GM19438 (cell line): ENCODE measurements around the gene GPNMB.
"Not testable (repeated sequence)": the region's sequence is repeated elsewhere in the genome, so short reads cannot be mapped to it uniquely, and the experiment has no call there.

Experiments used
- ATAC-seq: cut with Tn5 transposase; IDR thresholded peaks from one replicate; pipeline ENCODE4 v1.9.1; 2021; ENCODE audit warnings: low read depth; ENCODE audit not compliant: unreplicated experiment

GPNMB gene

DNA sequence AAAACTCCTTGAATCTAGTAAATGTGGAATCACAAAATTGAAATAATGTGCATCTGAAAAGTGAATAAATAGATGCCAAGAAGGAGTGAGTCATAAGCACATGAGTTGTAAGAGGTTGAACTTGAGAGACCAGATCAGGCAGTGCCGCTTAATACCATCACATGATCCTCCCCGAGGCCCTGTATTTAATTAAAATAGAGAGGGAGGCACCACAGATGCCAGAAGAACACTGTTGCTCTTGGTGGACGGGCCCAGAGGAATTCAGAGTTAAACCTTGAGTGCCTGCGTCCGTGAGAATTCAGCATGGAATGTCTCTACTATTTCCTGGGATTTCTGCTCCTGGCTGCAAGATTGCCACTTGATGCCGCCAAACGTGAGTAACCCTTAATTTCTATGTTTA lies at the start of gene GPNMB:
Gene GPNMB (plus strand): TSS at position 221 of the 400 bp plus-strand sequence. CDS start 83 bp downstream, at position 304.
- no peak for ATAC-seq

DNA sequence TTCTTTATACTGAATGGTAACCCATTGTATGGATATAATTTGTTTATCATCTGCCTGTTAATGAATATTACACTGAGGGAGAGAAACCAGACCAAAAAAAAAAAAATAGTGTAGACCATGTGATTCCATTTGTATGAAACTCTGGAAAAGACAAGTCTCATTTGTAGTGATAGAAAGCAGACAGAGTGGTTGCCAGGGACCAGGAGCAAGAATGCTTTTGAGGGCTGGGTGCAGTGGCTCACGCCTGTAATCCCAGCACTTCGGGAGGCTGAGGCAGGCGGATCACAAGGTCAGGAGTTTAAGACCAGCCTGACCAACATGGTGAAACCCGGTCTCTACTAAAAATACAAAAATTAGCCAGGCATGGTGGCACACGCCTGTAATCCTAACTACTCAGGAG lies 48.8 kb upstream of the GPNMB start:
- ATAC-seq: not testable (repeated sequence)

DNA sequence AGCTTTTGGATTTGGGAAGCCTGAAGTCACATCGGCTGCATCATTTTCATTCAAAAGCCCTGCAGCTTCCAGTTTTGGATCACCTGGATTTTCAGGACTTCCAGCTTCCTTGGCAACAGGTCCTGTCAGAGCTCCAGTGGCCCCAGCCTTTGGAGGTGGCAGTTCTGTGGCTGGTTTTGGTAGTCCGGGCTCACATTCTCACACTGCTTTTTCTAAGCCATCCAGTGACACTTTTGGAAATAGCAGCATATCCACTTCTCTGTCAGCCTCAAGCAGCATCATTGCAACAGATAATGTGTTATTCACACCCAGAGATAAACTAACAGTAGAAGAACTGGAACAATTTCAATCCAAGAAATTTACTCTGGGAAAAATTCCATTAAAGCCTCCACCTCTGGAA lies 46.2 kb upstream of the GPNMB start:
- no peak for ATAC-seq

DNA sequence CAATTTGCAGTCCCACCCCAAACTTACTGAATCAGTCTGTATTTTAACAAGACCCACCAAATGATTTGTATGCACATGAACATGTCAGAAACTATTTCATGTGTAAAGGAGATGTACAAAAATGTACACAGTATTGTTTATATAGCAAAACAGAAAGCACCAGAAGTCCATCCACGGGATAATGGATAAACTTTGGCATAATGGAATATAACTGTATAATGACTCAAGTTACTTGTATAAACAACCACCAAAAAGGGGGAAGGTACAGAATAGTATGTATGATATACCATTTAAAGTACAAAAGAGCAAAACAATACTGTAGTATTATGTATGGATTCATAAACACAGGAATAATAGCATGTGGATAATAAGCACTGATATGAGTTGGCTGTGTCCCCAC lies 42.3 kb upstream of the GPNMB start:
- ATAC-seq: no peak

DNA sequence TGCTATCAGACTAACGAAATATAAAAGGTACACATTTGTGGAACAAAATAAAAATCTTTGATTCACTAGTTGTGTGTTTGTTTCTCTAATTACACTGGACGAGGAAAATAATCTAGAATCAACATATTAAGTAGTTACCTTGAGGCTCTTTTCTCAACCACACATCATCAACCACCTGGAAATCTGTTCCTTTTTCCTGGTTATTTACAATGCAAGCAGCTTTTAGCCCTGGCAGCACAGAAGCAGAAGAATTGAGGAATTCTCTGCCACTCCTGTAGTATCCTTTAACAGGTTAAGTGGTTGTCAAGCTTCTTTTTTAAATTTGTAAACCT lies 41.0 kb upstream of the GPNMB start:
- ATAC-seq: no peak

DNA sequence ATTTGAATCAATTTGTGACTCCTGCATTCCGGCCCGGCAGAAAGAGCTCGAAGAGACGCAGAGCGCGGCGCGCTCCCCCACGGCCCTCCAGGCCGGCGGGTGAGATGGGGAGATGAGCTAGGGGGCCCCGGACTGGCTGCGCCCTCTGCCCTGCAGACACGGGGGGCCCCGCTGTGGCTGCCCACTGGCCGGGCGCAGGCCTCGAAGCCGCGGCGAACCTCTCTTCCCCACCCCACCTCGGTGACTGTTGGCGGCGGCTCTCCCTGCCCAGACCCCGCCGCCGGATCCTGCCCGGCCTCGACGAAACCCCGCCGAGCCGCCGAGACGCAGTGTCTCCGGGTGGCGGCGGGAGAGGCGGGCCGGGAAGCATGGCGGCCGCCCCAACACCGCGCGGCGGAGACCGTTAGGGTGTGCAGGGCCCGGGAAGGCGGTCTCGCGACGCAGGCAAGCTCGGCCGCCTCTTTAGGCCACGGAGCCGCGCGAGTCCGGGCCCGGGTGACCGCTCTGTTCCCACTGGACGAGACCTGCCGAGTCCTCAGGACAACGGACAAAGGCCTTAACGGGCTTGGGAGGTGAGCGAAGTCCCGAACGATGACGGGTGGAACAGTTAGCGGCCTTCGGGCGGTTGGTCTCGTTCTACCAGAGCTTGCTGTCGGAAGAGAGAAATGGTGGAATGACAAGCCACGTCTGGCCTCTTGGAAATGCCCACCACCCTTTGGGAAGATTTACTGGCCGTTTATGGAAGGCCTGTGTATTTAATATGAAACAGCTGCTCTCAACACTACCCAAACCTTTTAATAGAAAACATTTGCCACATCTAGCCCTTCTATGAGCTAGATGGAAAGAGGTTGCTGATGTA lies 40.4 kb upstream of the GPNMB start:
- ATAC-seq: no peak

DNA sequence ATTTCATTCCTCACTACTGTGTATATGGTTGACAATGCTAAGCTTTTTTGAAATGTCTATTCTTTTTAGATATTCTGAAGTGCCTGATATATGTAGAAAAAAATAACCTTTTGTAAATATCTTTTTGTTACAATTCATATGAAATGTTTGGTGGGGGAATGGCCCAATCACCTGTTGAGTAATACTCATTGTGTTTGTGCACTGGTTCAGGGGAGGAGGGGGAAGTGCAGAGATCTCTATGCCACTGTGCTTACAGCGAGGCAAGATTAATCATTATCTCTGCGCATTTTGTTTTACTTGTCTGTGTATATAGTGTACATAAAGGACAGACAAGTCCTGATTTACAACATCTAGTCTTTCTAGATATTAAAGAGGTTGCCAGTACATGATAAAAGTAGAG lies 39.6 kb upstream of the GPNMB start:
- ATAC-seq: no peak

DNA sequence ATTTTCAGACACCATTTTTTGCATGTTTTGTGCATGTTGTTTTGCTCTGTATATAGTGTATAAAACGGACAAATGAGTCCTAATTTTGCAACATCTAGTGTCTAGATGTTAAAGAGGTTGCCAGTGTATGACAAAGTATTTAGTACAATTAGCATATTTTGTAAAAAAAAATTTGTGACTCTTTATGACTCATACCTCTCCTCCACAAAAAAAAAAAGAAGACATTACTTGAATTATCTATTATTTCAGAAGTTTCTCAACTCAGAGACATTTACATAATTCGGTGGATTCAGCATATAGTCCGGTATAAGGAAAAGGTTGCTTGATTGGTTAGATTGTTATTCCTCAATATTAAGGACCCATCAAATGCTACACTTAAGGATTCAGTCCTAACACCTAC lies 38.7 kb upstream of the GPNMB start:
- ATAC-seq: no peak

DNA sequence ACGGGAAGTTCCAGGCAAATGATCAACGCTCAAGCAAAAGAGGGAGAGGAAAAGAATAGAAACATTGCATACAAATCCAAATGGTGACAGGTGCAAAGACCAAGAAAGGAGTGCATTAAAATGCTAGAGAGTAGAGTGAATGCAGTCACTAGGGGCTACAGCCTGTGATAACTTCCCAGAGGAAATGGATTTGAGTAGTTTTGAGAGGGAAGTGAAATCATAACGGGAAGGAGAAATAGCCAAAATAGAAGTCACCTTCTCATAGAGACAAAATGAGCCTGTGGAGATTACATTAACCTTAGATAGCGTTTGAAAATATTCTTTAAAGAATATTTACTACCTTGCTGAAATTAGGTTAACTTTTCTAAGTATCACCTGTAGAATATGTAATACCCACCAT lies 38.3 kb upstream of the GPNMB start:
- no peak for ATAC-seq

DNA sequence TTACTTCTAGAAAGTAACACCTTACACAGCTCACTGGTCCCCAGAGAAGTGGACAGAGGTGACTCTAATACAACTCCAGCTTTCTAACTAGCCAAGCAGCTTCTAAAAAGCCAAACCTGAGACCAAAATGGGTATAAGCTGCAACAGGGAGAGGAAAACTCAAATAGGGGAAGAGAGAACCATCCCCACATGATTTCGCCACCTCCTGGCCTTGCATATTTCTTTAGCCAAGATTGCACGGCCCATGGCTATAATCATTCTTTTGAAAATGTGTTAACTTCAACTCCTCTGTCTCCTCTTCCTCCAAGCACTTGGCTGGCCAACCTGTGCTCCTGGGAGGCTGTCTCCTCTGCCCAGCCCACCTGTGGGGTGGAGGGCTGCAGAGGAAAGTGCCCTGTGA lies 36.1 kb upstream of the GPNMB start:
- no peak for ATAC-seq

DNA sequence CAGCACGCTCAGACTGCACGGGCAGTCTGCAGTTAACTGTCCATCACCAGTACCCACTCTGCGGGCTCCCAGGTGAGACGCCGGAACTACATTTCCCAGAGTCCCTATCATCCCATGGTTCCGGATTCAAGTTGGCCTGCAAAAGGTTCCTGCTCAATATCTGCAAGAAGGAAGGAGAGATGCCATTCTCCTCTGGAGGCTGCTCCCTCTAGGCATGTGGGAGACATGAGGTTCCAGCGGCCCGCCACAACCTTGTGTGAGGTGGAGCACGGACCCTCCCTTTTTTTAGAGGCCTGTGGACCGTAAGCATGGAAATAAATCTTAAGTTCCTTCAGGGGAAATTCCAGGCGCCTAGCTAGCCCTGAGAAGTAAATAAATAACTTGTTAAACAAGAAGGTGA lies 35.0 kb upstream of the GPNMB start:
- ATAC-seq: no peak

DNA sequence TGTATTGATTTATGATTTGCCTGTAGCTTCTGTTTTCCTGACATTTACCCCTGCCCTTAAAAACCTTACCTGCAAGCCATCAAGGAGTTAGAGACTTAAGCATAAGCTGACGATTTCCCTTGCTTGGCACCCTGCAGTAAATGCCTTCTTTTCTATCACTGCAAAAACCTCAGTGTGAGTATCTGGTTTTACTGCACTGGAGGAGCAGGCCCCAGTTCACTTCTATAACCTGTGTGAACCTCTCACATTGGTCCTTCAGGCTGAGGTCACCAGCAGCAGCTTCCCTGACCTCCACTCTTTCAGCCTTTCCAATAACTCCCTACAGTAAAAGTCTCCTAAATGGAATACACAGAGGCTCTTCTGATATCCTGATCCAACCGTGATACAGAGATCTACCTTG lies 34.2 kb upstream of the GPNMB start:
- no peak for ATAC-seq

DNA sequence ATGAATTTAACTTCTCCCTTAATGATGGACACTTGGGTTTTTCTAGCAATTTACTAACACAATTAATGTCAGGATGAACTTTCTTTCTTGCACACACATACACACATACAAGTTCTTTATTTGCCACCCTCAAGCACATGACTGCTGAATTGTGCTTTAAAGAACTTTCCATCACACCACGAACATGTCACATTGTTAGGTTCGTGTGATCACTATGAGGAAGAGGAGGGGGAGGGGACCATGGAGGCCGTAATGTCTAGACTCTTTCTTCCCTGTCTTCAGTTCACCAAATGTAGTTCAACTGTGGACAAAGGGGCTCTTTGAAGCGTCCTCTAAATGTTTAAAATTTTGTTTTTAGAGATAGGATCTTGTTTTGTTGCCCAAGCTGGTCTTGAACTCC lies 33.7 kb upstream of the GPNMB start:
- ATAC-seq: no peak

DNA sequence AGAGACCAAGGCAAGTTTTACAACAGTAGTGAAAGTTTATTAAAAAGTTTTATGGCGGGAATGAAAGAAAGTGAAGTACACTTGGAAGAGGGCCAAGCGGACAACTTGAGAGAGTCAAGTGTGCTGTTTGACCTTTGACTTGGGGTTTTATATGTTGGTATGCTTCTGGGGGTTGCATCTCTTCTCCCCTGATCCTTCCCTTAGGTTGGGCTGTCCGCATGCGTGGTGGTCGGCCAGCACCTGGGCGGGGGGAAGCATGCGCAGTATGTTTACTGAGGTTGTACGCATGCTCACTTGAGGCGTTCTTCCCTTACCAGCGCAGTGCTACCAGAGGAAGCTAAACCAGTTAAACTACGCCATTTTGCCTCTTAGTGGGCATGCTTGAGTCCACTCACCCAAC lies 32.8 kb upstream of the GPNMB start:
- no peak for ATAC-seq

DNA sequence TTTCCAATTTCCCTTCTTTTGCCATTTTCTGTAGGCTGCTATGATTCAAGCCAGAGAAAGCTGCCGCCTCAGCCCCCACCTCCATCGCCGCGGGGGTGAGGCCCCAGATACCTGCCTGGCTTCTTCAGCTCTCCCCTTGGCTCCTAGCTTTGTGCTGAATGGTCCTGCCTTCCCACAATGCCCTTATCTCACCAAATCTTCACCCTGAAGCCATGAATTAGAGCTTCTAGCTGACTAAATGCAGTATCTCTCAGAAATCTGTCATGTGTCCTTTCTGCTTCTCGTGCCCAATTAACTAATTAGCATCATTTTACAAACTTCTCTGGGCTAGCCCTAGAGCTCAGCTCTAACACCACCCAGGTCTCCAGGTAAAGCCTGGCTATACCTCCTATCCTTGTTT lies 32.2 kb upstream of the GPNMB start:
- ATAC-seq: no peak

DNA sequence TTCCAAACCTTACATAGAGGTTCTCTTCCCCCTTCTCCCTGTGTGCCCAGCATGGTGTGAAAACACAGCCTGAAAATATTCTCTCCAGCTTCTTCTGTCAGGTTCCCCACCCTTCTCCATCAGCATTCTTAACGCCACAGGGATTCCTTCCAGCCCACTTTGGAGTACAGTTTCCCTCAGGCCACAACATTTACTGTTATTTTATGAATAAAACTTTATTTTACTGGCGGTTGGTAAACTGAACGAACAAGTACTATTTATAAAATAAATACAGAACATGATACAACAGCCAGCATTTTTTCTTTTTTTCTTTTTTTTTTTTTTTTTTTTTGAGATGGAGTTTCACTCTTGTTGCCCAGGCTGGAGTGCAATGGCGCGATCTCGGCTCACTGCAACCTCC lies 31.6 kb upstream of the GPNMB start:
- no peak for ATAC-seq

DNA sequence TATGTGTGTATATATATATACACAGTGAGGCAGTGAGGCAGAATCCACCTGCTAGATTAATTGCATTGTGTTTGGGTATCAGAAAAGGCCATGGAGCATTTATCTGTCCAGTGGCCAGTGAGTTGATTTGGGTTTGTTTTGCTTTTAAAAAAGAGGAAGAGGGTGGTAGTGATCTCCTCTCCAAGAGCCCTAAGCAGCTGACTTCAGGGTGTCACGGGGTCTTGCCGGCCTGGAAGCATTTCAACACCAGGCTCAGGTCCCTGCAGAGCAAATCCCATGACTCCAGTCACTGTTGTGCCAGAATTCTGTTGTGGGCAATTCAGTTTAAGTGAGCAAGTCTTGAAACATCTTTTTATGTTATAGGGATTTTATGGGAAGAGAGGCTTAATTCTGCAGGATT lies 30.6 kb upstream of the GPNMB start:
- ATAC-seq: no peak

DNA sequence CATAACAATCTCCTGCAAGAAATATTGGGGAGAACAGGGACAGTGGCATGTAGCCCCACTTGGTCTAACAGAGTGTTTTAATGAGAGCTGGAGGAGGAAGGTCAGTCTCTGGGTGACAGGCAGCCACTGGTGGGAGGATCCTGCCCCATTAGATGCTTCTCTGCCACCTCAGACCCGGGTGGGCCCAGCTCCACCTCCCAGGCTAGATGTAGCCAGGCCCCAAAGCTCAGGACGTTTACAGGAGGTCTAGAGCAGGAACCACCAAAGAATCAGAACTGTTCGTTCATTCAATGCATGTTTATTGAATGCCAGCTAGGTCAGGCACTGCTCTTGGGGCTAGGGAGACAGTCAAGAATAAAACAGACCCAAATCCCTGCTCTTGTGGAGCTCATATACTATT lies 28.4 kb upstream of the GPNMB start:
- no peak for ATAC-seq

DNA sequence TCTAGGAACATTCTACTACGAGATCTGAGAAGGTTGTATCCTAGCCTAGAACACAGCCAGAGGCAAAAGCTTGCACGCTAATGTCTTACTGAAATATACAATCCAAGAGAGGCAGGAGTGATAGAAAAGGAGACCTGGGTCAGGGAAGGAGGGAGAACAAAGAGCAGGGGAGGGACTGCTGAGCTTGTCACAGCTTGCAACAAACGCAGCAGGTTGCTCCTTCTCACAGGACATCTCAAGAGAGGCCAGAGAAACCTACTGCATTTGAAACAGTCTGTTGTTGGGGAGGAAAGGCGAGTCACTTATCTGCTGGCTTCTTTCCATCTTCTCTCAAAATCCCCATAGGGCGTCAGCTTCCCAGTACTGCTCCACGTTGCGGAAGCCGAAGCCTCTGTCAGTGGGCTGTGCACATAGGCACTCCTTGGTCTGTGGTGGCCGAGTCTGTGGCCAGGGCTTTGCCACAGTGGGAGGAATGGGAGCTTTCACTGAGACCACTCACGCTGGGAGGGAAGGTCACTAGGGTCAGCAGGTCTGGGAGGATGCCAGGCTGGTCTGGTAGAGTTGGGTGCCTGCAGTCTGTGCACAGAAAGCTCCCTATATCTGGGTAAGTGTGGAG lies 25.8 kb upstream of the GPNMB start:
- ATAC-seq: no peak

DNA sequence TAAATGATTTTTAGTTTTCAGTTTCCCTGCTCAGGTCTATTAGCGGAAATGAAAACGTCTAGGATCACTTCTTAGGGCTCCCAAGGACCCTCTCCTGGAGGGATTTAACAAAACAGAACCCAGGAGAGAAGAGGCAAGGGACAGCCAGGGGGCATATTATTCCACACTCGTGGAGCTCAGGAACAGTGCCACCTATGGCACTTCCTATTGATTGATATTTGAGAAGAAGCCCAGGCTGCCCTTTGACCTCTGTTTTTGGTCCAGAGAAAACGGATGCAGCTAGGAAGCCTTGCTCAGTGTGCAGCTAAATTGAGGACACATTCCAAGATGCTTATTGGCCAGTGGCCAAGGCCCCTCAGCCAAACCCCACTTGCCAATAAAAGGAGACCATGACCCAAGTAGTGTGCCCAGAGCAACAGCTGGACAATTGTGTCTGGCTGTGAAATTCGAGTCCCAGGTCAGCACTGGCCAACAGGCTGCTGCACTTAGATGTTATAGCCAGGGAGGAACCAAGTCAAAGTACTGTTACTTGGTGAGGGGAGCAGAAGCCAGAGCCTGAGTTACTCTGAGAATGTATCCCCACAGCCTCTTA lies 24.0 kb upstream of the GPNMB start:
- ATAC-seq: no peak

DNA sequence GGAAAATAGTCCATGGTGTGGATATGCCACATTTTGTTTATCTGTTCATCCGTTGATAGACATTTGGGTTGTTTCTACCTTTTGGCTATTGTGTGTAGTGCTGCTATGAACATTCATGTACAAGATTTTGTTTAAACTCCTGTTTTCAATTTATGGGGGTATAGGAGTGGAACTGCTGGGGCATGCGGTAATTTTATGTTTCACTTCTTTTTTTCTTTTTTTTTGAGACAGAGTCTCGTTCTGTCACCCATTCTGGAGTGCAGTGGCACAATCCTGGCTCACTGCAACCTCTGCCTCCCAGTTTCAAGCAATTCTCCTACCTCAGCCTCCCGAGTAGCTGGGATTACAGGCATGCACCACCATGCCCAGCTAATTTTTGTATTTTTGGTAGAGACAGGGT lies 22.2 kb upstream of the GPNMB start:
- ATAC-seq: not testable (repeated sequence)

DNA sequence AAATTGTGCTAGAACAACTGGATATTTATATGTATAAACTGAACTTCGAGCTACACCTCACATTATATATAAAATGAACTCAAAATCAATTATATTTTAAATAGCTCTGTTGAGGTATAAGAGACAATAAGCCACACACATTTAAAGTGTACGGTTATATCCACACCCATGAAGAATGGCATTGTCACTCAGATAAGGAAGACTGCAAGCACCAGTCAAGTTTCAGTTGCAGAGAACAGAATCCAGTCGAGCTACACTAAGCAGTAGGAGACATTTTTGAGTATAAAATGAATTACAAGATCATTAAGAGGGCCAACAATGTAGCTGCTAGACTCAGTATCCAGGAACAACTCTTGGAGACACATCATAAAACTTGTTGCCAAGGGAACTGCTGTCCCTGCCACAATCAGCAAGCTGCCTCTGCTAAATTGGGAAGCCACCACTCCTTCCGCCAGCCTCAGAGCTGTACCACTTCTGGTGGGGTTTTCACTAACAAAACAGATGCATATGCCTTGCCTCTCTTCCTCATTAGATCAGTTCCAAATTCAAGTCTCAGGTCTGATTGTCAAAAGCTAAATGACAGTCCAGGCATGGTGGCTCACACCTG lies 19.6 kb upstream of the GPNMB start:
- no peak for ATAC-seq
